HG03139 (cell line): ENCODE results near the gene IL31RA.
"Not testable (repeated sequence)": the region's sequence is repeated elsewhere in the genome, so short reads cannot be mapped to it uniquely, and the experiment has no call there.

ENCODE experiments used
- ATAC-seq: cut with Tn5 transposase; IDR thresholded peaks from one replicate; pipeline ENCODE4 v1.9.1; 2021; ENCODE audit not compliant: unreplicated experiment

The IL31RA gene

DNA sequence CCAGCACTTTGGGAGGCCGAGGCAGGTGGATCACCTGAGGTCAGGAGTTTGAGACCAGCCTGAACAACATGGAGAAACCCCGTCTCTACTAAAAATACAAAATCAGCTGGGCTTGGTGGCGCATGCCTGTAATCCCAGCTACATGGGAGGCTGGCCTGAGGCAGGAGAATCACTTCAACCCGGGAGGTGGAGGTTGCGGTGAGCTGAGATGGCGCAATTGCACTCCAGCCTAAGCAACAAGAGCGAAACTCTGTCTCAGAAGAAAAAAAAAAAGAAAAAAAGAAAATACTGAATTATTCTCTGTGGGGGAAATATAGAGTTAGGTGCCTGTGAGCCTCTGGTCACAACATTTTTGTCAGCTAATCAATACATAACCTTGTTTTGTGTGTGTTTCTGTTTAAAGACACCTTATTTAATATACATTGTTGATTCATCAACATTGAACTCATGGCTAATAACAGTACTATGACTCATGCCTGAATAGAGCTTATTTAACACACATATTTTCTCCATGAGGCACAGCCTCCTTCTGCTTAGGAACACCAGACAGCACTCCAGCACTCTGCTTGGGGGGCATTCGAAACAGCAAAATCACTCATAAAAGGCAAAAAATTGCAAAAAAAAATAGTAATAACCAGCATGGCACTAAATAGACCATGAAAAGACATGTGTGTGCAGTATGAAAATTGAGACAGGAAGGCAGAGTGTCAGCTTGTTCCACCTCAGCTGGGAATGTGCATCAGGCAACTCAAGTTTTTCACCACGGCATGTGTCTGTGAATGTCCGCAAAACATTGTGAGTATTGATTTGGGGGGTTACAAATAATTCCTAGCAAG, at the start of gene IL31RA:
TSS of gene IL31RA (plus strand) at position 519 of the 836 bp plus-strand sequence. CDS start at position 733, 214 bp downstream.
- no peak for ATAC-seq

DNA sequence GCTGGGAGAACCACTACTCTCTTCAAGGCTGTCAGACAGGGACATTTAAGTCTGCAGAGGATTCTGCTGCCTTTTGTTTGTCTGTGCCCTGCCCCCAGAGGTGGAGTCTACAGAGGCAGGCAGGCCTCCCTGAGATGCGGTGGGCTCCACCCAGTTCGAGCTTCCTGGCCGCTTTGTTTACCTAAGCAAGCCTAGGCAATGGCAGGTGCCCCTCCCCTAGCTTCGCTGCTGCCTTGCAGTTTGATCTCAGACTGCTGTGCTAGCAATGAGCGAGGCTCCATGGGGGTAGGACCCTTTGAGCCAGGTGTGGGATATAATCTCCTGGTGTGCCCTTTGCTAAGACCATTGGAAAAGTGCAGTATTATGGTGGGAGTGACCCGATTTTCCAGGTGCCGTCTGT, 42.3 kb upstream of the IL31RA start:
- ATAC-seq: not testable (repeated sequence)

DNA sequence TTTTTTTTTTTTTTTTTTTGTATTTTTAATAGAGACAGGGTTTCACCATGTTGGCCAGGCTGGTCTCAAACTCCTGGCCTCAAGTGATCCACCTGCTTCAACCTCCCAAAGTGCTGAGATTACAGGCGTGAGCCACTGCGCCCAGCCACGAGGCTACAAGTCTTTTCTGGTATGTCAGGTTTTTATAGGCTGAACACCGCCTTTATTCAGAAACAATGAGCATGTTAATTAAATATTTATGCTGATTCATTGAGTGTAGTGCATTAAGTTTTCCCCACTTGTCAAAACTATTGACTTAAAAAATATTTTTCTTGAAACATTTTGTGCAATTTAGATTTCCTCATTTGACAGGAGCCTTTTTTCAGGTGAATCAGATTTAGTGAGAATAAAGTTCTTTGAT, 35.2 kb upstream of the IL31RA start:
- ATAC-seq: not testable (repeated sequence)

DNA sequence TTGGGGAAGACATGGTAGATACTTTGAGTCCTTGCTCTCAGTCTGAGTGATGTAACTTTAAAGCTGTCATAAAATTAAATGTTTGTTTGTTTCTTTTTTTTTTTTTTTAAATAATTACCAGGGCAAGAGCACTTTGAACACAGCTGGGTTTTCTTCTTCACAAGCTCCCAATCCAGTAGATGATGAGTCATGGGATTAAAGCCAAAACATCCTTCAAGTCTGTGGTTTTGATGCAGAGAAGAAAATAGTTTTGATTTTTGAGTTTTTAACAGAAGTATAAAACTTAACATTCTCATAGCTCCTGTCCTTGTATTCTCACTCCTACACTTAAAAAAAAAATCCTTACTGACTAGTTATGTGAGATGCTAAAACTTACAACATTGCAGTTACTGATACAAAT, 34.8 kb upstream of the IL31RA start:
- ATAC-seq: no peak

DNA sequence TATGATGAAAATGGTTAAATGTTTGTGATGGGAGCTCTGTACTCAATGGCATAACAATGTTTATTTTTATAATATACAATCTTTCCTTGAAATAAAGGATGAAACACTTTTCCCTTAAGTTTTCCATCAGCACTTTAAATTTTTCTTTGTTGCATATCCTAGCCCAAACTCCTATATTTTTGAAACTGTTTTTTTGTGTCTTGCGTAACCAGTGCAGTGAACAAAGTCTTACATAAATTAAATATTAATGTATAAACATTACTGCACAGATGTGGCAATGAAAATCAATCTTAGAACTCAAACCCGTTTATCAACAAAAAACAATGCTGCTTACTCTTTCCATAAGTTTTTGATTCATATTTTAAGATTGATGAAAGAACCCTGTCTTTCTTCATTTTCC, 34.1 kb upstream of the IL31RA start:
- no peak for ATAC-seq

DNA sequence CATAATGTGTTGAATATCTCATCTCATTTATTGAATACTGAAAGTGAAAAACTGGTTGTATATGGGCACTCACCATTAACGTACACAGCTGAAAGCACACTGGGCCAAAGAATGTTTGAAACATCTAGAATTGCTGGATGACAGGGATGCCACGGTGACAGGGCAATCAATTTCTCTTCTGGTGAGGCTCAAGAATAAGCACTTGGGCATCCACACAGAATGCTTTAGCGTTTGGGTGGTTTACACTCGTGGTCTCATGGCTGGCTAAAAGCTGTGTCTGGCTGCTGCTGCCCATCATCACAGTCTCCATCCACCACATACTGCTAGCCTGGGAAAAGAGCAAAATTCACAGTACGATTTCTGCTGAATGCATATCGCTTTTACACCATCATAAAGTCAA, 30.7 kb upstream of the IL31RA start:
- no peak for ATAC-seq

DNA sequence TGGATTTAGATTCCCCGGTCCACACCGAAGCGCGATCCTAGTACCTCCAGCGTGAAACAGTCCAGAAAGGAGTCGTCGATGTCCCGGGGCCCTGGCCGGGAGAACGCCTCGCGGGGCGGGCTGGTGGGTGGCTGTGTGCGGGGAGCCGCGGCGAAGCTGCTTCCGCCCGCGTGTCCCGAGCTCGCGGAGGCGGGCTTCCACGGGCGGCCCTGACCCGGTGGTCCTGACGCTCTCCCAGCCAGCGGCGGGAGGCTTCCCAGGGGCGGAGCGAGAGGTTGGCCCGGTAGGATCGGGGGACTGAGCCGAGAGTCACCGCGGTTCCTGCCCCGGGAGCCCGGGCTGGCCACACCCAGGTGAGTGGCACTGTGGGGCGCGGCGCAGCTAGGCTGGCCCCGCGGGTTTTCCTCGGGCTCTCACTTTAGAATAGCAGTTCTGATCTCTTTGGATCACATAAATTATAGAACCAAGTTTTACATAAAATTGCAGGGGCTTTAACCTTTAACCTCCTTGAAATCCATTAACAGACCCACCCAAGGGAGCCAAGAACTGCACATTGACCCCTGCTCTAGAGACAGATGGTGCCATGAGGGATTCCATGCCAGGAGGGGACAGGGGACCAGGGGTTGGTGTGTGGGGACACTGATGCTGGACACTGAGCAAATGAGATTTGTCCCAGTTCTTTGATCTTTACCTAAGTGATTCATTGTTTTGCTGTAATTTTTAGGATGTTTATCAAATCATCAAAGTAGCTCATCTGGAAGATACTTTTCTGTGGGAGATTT, 29.2 kb upstream of the IL31RA start:
- ATAC-seq: no peak

DNA sequence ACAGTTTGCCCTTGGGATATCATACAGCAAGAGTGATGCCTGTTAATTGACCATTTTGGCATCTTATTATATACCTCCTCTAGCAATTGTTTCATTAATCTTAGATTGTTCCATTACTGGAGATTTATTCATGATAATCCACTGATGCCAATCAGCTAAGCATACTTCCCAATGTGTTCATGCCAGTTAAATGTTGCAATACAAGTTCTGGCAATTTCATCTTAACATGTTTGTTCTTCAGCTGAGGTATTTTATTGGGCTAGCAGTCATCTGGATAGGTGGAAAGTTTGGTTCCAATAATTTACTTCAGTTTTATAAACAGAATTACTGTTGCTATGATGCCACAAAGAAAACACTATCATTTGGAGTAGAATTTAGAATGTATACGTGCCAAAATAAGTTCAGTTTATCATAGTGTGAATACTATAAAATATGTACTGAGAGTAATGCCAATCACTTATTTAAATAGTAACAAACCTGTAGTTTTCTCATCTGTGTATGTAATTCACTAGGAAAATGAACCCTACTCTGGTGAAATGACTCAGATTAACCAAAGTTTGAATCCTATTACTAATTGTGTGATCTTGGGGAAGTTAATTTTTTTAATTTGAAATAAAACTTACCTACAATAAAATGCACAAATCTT, 27.9 kb upstream of the IL31RA start:
- ATAC-seq: no peak

DNA sequence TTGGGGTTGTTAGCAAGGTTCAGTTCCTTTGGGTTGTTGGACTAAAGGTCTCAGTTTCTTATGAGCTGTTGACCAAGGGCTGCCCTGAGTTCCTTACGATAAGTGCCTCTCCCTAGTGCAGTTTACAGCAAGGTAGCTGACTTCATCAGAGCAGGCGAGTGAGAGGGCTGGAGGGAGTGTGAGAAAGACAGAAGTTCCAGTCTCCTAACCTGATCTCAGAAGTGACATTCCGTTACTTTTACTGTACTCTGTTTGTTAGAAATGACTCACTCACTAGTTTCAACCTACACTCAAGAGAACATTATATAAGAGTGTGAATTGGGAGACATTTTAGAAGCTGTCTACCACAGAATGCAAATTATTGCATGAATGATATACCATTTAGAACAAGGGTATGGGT, 21.2 kb upstream of the IL31RA start:
- no peak for ATAC-seq

DNA sequence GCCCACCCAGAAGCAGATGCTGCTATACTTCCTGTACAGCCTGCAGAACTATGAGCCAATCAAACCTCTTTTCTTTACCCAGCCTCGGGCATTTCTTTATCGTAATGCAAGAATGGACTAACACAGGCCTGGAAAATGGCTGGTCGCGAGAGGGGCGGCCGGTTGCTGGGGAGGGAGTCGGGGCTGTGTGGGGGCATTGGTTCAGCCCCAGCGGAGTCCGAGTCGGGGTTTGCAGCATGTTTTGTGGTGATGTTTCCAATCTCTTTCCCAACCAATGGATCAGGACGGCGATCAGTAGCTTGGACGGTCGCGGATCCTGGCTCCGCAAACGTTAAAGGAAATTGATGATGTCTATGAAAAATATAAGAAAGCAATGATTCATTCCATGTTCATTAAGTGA, 18.7 kb upstream of the IL31RA start:
- ATAC-seq: no peak

DNA sequence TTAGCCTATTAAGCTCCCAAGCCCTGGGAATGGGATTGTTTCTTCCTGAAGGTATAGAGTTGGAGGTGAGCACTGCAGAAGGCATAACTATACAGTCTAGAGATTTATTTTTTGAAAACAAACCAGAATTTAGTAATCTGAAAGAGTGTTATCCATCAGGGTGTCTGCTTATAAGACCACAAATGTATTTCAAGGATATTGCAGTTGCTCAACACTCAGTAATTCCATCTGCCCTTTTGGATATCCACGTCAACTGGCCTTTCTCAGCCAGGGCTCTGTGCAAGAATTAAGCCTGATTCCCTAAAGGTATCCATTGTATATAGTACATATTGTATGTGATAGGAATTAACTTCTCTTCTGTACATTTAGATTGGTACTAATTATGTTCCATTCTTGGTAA, 15.0 kb upstream of the IL31RA start:
- no peak for ATAC-seq

DNA sequence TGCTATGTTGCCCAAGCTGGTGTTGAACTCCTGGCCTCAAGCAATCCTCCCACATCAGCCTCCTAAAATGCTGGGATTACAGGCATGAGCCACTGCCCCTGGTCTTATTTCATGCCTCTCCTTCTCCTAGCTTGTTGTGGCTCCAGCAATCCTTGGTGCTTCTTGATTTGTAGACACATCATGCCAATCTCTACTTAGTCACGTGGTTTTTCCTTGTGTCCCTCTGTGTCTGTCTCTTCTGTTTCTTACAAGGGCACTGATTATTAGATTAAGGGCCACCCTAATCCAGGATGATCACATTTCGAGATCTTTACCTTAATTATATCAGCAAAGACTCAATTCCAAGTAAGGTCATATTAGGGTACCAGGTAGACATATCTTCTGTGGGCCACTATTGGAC, 9.2 kb upstream of the IL31RA start:
- no peak for ATAC-seq

DNA sequence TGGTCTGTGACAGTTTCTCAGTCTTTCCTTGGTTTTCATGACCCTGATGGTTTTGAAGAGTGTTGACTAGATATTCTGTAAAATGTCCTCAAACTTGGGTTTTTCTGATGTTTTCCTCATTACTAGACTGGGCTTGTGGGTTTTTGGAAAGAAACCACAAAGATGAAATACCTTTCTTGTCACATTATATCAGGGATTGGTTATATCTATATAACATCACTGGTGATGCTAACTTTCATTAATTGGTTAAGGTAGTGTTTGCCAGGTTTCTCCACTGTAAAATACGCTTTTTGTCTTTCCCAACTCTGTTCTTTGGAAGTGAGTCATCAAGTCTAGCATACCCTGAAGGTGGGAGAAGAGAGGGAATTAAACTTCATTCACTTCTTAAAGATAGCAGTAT, 3.3 kb upstream of the IL31RA start:
- ATAC-seq: no peak

DNA sequence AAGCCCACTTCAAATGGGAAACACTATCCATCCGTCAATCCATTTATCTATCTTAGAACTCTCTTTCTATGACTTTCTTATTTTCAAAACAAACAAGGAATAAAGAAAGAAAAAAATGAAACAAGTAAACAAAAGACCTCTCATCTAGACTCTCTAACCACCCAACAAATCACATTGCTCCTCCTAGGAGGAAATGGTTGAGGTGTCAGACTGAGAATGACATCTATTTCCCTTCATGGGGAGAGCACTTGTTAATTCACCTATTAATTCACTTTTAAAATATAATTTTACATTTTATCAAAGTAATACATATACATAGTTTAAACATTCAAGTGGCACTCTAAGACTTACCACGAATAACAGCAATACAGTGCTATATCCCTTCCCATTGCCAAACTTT, 2.4 kb upstream of the IL31RA start:
- ATAC-seq: no peak

DNA sequence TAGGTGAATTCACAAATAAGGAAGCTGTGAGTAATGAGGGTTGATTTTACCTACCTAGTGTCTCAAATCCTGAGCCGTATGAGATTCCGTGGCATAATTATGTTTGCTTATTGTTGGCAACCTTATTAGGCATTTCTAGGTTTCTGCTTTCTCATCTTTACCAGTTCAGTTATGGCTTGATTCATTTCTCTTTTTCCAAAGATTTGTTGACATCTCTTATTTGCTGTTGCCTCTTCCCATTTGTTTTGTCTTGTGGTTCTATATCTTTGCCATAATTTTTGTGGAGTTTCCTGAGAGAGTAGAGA, 470 bp downstream of the IL31RA start:
- ATAC-seq: no peak

DNA sequence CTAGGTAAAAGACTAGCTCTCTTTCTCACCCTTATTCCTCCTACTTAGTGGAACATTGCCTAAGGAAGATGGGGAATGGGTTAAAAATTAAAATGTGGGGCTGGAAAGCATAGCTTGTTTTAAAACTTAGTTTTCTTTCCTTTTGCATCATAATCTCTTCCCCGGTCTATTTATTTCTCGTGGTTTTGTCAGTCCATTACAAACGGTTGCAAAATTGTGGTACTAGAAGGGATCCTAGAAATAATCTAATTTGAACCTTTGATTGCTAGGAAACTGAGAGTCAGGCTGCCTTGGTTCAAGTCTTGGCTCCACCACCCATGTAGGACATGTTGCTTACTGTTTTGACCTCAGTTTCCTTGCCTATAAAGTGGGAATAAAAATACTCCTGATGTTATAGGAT, 1.3 kb downstream of the IL31RA start:
- ATAC-seq: no peak

DNA sequence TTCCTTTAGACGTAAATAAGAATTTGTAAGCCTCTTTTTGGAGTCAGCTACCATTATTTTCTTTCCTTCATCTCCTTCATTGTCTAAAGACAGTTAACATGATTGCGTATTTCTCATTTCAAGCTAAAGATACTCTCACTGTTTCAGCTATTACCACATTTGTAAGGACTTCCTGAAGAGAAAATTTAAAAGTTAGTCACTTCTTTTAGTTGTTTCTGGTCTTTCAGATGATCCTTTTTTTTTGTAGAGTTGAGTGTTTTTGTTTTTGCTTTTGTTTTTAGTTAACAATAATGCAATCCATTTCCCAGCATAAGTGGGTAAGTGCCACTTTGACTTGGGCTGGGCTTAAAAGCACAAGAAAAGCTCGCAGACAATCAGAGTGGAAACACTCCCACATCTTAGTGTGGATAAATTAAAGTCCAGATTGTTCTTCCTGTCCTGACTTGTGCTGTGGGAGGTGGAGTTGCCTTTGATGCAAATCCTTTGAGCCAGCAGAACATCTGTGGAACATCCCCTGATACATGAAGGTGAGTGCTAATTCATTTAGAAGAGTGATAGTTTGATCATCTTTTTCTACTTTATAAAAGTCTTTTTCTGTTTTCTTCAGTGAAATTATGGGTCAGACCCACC, 2.0 kb downstream of the IL31RA start:
- ATAC-seq: no peak

DNA sequence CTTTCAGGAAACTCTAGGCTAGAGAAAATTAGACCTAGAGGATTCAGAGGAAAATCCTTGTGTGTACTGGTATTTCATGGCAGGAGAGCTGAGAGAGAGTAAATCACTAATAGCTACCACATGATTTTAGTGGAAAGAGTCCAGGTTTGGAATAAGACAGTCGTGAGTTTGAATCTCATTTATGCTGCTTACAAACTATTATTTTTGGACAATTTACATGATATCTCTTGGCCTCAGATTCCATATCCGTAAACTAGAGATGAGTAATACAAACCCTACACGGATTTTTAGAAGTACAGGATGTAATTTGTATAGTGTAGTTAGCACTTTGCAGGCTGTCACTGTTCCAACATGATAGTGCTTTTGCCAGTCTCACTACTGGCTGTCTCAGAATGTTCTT, 2.7 kb downstream of the IL31RA start:
- no peak for ATAC-seq

DNA sequence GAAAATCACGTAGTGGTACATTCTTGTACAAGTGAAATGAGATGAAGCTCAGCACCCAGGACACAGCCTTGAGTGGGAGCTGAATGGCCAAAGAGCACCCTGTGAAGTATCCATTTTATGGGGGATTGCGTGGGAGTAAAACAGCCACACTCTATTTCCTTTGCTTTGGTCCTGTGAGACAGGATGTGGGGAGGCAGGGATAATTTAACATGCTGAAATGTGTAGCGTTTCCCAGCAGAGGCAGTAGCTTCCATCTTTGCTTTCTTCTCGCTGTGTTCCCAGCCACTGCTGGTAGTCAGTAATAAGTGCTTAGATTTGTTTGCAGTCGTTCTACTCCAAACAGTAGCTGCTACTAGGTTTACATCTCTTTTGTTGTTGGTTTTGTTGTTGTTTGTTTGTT, 4.4 kb downstream of the IL31RA start:
- ATAC-seq: no peak

DNA sequence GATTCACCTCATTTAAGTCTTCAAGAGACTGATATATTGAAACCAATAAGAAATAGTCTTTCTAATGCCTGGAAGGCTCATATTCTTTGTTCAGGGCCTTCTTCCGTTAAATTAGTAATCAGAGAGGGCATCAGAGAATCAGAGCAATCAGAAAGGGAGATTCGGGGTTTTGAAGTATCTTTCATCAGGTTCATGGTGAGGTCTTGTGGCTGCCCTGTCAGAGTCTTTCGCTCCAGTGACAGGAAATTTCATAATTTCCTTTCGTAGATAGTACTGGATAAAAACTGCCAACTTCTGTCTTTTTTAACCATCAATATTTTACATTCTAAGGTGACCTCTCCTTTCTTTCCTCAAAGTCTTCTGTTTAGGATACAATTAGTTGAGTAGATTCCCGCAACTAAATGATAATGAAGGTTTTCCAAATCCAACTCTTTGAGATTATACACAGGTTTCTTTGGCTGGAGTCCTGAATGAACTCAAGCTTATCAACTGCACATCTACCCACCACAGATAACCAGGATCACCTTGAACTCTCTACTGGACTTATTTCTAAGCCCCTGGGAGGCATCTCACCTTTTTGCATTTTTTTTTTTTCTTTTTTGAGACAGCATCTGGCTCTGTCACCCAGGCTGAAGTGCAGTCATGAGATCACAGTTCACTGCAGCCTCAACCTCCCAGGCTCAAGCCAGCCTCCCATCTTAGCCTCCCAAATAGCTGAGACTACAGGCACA, 5.5 kb downstream of the IL31RA start:
- ATAC-seq: no peak

DNA sequence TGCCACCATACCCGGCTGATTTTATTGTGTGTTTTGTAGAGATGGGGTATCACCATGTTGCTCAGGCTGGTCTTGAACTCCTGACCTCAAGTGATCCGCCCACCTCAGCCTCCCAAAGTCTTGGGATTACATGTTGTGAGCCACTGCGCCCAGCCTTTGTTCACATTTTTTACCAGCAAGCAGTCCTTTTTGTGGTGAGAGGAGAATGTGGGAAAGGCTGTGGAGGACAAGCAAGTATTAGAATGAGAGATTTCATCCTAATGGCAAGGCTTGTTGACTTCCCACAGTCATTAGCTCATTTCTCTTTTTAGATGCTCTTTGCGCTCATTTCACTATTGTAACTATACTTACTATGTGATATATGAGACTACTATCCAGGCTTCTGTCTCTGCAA, 6.1 kb downstream of the IL31RA start:
- ATAC-seq: no peak
